Loucy (cell line): ENCODE data around the gene TRPM6.

Source experiments
- CTCF ChIP-seq: fragments of 200-600 bp; sonication (generic); conservative IDR thresholded peaks from 2 replicates; pipeline ENCODE4 v1.5.1; 2014; ENCODE audit warnings: mild to moderate bottlenecking, antibody characterized with exemption, low read length
- EZH2phosphoT487 ChIP-seq: fragments of 200-600 bp; IDR thresholded peaks from 2 replicates; pipeline ENCODE4 v1.6.1; 2018; ENCODE audit warnings: antibody characterized with exemption, mild to moderate bottlenecking, moderate library complexity, borderline replicate concordance

- TF ChIP-seq CTCF (no peak), EZH2phosphoT487 (no peak)
Observed at GRCh38 chr9:74859786-74860185, 27.9 kb downstream of the TRPM6 start.
